ENCODE data around the gene PEX11G.

The PEX11G gene

DNA sequence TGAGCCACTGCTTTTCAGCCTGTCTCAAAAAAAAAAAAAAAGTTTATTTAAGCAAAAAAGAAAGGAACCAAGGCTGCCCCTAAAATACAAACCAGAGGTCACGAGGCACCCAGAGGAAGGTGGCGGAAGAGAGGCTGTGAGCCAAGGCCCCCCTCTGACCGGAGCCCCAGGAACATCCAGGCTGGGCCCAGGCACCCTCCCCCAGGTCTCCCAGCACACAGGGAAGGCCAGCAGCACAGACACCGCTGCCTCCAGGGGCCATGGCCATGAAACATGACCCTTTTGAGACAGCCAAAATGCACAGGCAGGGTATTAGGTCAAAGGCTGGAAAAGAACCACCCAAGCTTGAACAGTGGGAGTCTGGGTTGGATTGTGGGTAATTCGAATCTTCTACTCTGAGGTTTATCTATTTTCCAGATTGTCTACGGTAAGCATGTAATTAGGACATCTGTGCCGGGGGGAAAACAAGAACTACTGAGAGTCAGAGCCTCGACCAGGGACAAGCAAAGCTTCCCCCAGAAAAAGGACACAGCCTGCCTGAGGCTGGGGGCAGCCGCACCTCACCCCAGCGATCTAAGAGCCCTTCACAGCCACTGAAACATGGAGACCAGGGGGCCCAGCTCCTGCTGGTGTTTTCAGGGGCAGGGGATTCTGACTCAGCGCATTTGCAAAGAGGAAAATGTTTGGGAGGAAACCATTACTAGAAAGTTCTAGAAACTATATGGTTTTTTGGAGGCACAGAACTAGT, 8.4 kb downstream of the PEX11G start:
- Histone ChIP-seq H3K79me2 (ENCODE audit: control insufficient read depth, low read length) (no peaks in the 10 kb centered on the region), H3K9me2 (replicated peaks; ENCODE audit: control insufficient read depth, low read length) (no peaks in the 10 kb centered on the region), H3K9me3 (ENCODE audit: control insufficient read depth, insufficient read depth, low read length) (no peaks in the 10 kb centered on the region), H3K36me3 (ENCODE audit: control insufficient read depth, low read length) (no peaks in the 10 kb centered on the region), H3K27ac (ENCODE audit: low read depth, low read length) (no peak overlapping the region), H3K4me3 (ENCODE audit: low read length) (no peak overlapping the region), H3K27me3 (ENCODE audit: control insufficient read depth, low read length) (no peaks in the 10 kb centered on the region), H3F3A (ENCODE audit: control insufficient read depth, insufficient read depth) (0 out of 2 replicates have a peak, but pooled peaks cover 1% of the 10 kb centered on the region), H3K4me2 (ENCODE audit: low read length) (no peak overlapping the region), H3K4me1 (ENCODE audit: control insufficient read depth, low read length) (no peaks in the 10 kb centered on the region), H4K20me1 (ENCODE audit: control insufficient read depth, insufficient read depth, low read depth, low read length) (no peaks in the 10 kb centered on the region; the same call in 1 of the 2 replicates)
- TF ChIP-seq EZH2phosphoT487 (IDR thresholded peaks at IDR 0.05; ENCODE audit: borderline replicate concordance, low read length): no peak

DNA sequence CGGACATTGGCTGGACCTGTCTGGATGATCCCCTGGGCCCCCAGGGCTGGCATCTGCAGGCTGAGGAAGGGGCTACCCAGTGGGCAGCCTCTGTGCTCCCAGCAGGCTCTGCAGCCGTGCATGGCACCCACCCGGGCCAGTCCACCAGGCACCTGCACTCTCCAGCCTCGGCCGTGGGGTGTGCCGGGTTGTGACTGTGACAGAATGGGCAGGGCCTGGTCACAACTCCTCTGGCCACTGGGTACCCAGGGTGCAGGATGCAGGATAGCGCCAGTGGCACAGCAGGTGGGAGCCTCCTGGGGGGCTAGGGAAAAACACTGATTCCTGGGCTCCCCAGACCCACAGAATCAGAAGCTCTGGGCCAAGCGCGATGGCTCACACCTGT, 10.0 kb downstream of the PEX11G start:
- no peak overlapping the region for H3K4me2 ChIP-seq (ENCODE audit: low read length)
- H3K4me3 ChIP-seq (ENCODE audit: low read length): no peak overlapping the region
- no peaks in the 10 kb centered on the region for H3K9me3 ChIP-seq (ENCODE audit: control insufficient read depth, insufficient read depth, low read length)
- no peaks in the 10 kb centered on the region for H3K4me1 ChIP-seq (ENCODE audit: control insufficient read depth, low read length)
- H3F3A ChIP-seq (ENCODE audit: control insufficient read depth, insufficient read depth): 0 out of 2 replicates have a peak, but pooled peaks cover 4% of the 10 kb centered on the region
- TF ChIP-seq, protein P1, sequence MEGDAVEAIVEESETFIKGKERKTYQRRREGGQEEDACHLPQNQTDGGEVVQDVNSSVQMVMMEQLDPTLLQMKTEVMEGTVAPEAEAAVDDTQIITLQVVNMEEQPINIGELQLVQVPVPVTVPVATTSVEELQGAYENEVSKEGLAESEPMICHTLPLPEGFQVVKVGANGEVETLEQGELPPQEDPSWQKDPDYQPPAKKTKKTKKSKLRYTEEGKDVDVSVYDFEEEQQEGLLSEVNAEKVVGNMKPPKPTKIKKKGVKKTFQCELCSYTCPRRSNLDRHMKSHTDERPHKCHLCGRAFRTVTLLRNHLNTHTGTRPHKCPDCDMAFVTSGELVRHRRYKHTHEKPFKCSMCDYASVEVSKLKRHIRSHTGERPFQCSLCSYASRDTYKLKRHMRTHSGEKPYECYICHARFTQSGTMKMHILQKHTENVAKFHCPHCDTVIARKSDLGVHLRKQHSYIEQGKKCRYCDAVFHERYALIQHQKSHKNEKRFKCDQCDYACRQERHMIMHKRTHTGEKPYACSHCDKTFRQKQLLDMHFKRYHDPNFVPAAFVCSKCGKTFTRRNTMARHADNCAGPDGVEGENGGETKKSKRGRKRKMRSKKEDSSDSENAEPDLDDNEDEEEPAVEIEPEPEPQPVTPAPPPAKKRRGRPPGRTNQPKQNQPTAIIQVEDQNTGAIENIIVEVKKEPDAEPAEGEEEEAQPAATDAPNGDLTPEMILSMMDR (IDR thresholded peaks at IDR 0.05; ENCODE audit: low read depth, low read length, poor library complexity, severe bottlenecking): no peak
- H3K79me2 ChIP-seq (ENCODE audit: control insufficient read depth, low read length): no peaks in the 10 kb centered on the region
- H3K27ac ChIP-seq (ENCODE audit: low read depth, low read length): no peak overlapping the region
- H3K9me2 ChIP-seq (replicated peaks; ENCODE audit: control insufficient read depth, low read length): no peaks in the 10 kb centered on the region
- no peaks in the 10 kb centered on the region for H3K36me3 ChIP-seq (ENCODE audit: control insufficient read depth, low read length)
- no peaks in the 10 kb centered on the region for H3K27me3 ChIP-seq (ENCODE audit: control insufficient read depth, low read length)
- no peaks in the 10 kb centered on the region; the same call in 1 of the 2 replicates for H4K20me1 ChIP-seq (ENCODE audit: control insufficient read depth, insufficient read depth, low read depth, low read length)

DNA sequence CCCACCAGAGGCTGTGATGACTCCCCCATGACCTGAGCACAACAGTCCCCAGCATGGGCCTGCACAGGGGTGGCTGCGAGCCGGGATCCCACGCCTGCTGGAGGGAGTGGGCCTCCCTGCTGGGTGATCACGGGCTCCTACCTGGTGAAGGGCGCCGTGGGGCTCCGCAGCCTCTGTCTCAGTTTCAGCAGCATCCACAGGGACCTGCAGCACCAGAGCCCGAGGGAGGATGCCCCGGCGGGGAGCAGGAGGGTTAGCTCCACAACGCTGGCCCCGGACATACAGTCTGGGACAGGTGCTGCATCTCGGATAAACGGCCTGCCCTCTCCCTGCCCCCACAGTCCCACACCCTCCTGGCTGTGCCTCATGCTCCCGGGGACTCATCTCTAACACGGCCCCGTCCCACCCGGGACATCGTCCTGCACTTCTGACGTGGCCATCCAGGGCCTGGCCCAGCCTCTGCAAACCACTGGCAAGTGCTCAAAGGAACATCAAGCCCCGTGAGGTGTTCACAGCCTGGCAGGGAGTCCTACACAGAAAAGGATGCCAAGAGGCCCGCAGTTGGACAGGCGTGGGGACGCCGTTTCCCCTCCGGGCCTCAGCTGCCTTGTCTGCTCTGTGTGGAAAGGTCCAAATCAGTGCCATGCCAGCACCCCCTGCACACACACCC, 10.5 kb downstream of the PEX11G start:
- H3K4me3 ChIP-seq (ENCODE audit: low read length): no peak overlapping the region
- H3K27ac ChIP-seq (ENCODE audit: low read depth, low read length): no peak overlapping the region
- TF ChIP-seq, protein P1 (IDR thresholded peaks at IDR 0.05; ENCODE audit: low read depth, low read length, poor library complexity, severe bottlenecking): no peak
- TF ChIP-seq EZH2phosphoT487 (IDR thresholded peaks at IDR 0.05; ENCODE audit: borderline replicate concordance, low read length): no peak
- no peaks in the 10 kb centered on the region for H3K79me2 ChIP-seq (ENCODE audit: control insufficient read depth, low read length)
- no peaks in the 10 kb centered on the region for H3K36me3 ChIP-seq (ENCODE audit: control insufficient read depth, low read length)
- peaks cover 4% of the 10 kb centered on the region for H3K4me1 ChIP-seq (ENCODE audit: control insufficient read depth, low read length)
- H3K4me2 ChIP-seq (ENCODE audit: low read length): no peak overlapping the region
- H3K9me2 ChIP-seq (replicated peaks; ENCODE audit: control insufficient read depth, low read length): no peaks in the 10 kb centered on the region
- no peaks in the 10 kb centered on the region; the same call in 1 of the 2 replicates for H4K20me1 ChIP-seq (ENCODE audit: control insufficient read depth, insufficient read depth, low read depth, low read length)
- 0 out of 2 replicates have a peak, but pooled peaks cover 4% of the 10 kb centered on the region for H3F3A ChIP-seq (ENCODE audit: control insufficient read depth, insufficient read depth)
- no peaks in the 10 kb centered on the region for H3K27me3 ChIP-seq (ENCODE audit: control insufficient read depth, low read length)
- H3K9me3 ChIP-seq (ENCODE audit: control insufficient read depth, insufficient read depth, low read length): no peaks in the 10 kb centered on the region

DNA sequence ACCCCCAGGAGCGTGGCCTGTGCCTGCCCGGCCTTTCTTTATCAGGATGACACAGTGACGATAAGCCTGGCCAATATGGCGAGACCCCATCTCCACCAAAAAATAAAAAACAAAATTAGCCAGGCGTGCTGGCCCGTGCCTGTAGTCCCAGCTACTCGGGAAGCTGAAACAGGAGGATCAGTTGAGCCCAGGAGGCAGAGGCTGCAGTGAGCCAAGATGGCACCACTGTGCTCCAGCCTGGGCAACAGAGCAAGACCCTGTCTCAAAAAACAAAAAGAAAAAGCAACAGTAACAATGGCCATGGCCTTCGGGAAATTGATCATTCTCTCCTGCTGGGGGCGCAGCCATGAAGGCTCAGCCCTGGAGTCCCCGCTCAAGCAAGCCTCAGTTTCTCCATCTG, 11.1 kb downstream of the PEX11G start:
- Histone ChIP-seq H3K9me2 (replicated peaks; ENCODE audit: control insufficient read depth, low read length) (no peaks in the 10 kb centered on the region), H3K79me2 (ENCODE audit: control insufficient read depth, low read length) (no peaks in the 10 kb centered on the region), H3K4me1 (ENCODE audit: control insufficient read depth, low read length) (peaks cover 10% of the 10 kb centered on the region), H3K4me2 (ENCODE audit: low read length) (no peak overlapping the region), H3K9me3 (ENCODE audit: control insufficient read depth, insufficient read depth, low read length) (no peaks in the 10 kb centered on the region), H3K4me3 (ENCODE audit: low read length) (no peak overlapping the region), H3K36me3 (ENCODE audit: control insufficient read depth, low read length) (no peaks in the 10 kb centered on the region; the same call in 1 of the 2 replicates), H3F3A (ENCODE audit: control insufficient read depth, insufficient read depth) (0 out of 2 replicates have a peak, but pooled peaks cover 4% of the 10 kb centered on the region), H3K27ac (ENCODE audit: low read depth, low read length) (no peak overlapping the region), H3K27me3 (ENCODE audit: control insufficient read depth, low read length) (no peaks in the 10 kb centered on the region), H4K20me1 (ENCODE audit: control insufficient read depth, insufficient read depth, low read depth, low read length) (no peaks in the 10 kb centered on the region; the same call in 1 of the 2 replicates)
- TF ChIP-seq, protein P1 (IDR thresholded peaks at IDR 0.05; ENCODE audit: low read depth, low read length, poor library complexity, severe bottlenecking): no peak
- TF ChIP-seq EZH2phosphoT487 (IDR thresholded peaks at IDR 0.05; ENCODE audit: borderline replicate concordance, low read length): no peak
